GM21423 (cell line): ENCODE measurements around the gene IL13RA2.

Source experiments
- ATAC-seq: cut with Tn5 transposase; IDR thresholded peaks from one replicate; pipeline ENCODE4 v1.9.1; 2021; ENCODE audit warnings: mild to moderate bottlenecking, moderate library complexity; ENCODE audit not compliant: unreplicated experiment

Gene IL13RA2

DNA sequence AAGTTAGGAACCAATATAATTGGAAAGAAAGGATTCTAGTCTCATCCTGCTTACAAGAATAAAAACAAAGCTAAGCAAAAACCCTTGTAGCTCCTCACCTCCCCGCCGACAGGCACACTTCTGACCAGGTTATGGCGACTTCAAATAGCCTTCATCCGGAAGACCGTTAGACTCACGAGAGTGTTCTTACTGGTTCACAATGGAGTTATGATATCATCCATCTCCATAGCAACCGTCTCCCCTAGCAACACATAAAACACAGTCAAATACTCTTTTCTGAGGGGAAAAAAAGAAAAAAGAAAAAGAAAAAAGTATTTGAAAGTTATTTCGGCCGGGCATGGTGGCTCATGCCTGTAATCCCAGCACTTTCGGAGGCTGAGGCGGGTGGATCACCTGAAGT, at the start of gene IL13RA2:
IL13RA2 (minus strand) TSS at position 162 of the 400 bp plus-strand sequence. CDS start 347 bp downstream, outside the sequence.
- no peak for ATAC-seq

DNA sequence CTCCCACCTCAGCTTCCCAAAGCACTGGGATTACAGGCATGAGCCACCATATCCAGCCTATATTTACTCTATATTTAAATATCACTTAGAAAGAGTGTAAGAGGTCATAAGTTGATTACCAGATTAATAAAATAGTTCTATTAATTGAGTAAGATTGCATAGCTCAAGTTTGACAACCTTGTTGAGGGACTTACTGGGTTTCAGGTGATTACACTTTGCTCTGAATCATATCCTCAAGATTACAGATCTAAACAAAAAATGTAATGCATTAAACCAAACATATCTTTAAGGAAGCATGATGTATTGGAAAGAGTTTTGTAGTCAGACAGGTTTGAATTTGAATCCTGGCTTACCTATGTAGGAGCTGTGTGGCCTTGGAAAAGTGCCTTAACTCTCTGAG, 47.9 kb upstream of the IL13RA2 start:
- no peak for ATAC-seq

- no peak for ATAC-seq
These were observed 42.6 kb upstream of the IL13RA2 start for GRCh38 chrX:115060013-115060412.

GRCh38 chrX:115058276-115058675, 40.9 kb upstream of the IL13RA2 start:
- ATAC-seq = no peak

DNA sequence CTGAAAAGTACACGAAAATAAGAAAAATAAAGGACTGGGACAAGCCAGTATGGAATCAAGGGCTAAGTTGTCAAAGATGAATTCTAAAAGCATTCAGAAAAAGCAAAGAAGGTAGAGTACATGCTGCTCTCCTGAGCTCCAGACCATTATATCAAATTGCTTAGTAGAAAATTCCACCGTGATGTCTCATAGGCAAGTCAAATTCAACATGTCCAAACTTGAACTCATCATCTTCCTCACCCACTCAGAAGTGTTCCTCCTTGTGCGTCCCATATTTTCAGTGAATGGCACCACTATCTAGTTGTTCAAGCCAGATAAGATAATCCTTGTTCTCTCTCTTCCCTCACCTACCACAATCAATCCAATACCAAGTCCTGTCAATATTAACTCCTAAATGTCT, 37.5 kb upstream of the IL13RA2 start:
- no peak for ATAC-seq

- no peak for ATAC-seq
These were observed 35.8 kb upstream of the IL13RA2 start for GRCh38 chrX:115053223-115053622.

- no peak for ATAC-seq
These were observed 30.3 kb upstream of the IL13RA2 start for GRCh38 chrX:115047715-115048114.

GRCh38 chrX:115047181-115047580, 29.8 kb upstream of the IL13RA2 start:
- ATAC-seq = no peak

GRCh38 chrX:115040417-115040816, 23.0 kb upstream of the IL13RA2 start:
- ATAC-seq = no peak

GRCh38 chrX:115038406-115038805, 21.0 kb upstream of the IL13RA2 start:
- no peak for ATAC-seq

DNA sequence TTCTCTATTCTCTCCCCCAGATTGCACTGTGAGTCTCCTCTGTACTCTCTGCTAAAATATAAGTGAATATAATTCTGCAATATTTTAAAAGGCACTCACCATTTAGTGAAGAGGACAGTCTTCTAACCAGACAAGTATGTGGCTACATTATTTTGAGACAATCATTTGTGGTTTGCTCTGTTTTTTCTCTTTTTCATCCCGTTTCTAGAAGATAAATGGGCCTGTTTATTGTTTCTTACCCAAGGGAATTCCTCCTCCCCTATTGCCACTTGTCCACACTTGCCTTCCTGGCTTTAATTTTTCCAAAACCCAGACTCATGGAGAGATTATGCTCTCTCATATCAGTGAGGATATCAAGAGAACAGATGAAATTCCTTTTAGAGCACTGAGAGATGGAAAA, 18.6 kb upstream of the IL13RA2 start:
- ATAC-seq = no peak

DNA sequence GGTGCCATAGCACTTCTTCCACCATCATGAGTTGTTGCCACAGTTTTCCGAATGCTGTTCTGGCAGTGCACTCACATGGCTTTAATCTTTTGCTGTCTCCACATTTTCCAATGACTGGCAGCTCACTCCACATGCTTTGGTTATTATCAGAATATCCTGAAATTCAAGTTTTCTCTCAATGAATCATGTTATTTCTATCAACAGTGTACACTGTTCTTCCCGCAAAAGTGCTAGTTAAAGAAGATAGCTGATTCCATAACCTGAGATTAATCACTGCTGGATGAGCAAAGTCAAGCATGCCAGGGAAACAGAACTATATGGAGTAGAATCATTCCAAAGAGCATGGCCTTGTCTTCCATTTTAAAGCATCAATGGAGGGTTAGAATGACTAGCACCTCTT, 14.6 kb upstream of the IL13RA2 start:
- ATAC-seq = no peak

GRCh38 chrX:115030625-115031024, 13.2 kb upstream of the IL13RA2 start:
- ATAC-seq = no peak

GRCh38 chrX:115029869-115030570, 12.6 kb upstream of the IL13RA2 start:
- no peak for ATAC-seq

GRCh38 chrX:115029440-115029839, 12.0 kb upstream of the IL13RA2 start:
- ATAC-seq = no peak

DNA sequence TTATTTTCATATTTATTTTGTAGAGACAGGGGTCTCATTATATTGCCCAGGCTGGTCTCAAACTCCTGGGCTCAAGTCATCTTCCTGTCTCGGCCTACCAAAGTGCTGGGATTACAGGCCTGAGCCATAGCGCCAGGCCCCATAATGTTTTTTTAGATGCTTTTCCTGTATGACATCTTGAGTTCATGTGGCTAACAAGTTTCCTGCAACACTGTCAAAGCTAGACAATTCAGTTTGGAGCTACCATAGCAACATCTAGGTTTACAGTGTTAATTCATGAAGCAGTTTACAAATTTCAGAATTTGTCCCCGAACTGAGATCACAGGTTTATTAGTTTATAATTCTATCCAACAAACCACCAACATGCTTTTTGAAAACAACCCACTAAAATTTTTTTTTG, 6.4 kb upstream of the IL13RA2 start:
- no peak for ATAC-seq

DNA sequence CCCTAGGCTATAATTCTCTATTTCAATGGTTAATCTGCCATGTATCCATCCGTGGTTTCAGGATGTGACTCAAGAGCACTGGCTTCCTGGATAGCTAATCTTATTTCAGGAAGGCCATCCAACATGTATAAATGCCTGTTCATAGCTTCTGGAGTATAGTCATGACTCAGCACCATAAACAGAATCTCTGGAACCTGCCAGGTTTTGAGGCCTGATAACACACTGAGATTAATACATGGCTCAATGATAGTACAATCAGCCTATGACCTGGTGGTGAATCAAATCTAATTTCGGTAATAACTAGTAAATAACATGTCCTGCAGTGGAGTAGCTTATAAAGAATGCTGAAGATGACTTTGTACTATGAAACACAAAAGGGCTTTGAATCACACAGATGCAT, 5.7 kb upstream of the IL13RA2 start:
- ATAC-seq = no peak

DNA sequence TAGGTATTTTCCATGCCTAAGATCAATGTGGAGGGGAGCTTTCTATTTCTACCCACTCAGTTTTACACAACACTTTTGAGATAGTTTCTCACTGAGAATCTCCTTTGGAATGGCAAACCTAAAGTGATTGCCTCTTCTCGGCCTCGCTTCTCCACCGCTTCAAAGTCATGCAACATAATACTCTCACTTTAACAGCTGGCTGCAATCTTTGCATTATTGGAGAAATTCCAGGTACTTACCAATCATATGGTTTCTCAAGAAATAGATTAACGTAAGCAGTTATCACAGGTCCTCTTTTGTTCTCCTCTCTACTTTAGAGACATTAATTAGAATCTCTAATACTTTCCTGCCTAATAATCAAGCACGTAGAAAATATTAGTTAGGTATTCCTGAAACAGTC, 3.7 kb upstream of the IL13RA2 start:
- no peak for ATAC-seq

DNA sequence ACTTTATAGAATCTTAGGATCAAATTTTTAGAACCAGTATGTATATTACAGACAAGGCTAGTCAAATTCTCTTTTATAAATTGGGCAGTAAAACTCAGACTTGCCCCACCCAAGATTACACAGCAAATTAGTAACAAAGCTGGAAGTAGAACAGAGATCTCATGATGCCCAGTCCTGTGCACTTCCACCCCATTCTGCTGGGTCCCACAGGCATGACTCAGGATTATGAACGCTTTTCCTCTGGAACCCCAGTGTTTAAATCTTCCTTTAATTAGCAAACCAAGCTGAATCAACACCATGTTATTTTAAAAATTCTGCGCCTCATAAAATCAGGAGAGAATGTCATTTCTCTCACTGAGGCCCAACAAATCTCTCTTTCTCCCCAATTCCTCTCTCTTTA, 1.5 kb upstream of the IL13RA2 start:
- ATAC-seq = no peak

GRCh38 chrX:115018040-115018647, 728 bp upstream of the IL13RA2 start:
- ATAC-seq = no peak

- no peak for ATAC-seq
These were observed 3.7 kb downstream of the IL13RA2 start for GRCh38 chrX:115013705-115014104.

DNA sequence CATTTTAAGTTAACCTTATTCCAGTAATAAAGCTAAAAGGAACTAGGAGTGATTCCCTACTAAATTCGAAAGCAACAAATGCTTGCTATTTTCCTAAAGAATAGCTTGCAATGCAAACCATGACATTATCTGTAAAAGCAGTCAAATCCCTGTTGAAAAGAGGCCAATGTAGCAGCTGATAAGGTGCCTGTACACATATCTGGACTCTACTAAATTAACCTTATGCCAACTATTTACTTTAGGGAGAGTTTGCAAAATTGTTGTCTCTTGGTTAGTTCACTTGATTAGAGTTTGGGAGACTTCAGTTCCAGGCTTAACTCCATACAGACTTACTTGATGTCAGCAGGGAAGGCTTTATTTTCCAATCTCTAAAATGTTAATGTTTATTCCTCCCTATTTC, 6.0 kb downstream of the IL13RA2 start:
- no peak for ATAC-seq

- no peak for ATAC-seq
These were observed 17.5 kb downstream of the IL13RA2 start for GRCh38 chrX:114999906-115000305.
